Stimulated activated CD4-positive, alpha-beta T cell treated with anti-CD3 and anti-CD28 coated beads, TNF-alpha, amount 100 ng/mL, for 48 hours (primary cell): ENCODE measurements around the gene AEBP1.

Experiments used
- DNase-seq, 3 donors: peaks; one replicate each; pipeline ENCODE4 v3.0.0-alpha.2; 2020; ENCODE audit warnings: low read depth in 3 of 3

AEBP1 gene

DNA sequence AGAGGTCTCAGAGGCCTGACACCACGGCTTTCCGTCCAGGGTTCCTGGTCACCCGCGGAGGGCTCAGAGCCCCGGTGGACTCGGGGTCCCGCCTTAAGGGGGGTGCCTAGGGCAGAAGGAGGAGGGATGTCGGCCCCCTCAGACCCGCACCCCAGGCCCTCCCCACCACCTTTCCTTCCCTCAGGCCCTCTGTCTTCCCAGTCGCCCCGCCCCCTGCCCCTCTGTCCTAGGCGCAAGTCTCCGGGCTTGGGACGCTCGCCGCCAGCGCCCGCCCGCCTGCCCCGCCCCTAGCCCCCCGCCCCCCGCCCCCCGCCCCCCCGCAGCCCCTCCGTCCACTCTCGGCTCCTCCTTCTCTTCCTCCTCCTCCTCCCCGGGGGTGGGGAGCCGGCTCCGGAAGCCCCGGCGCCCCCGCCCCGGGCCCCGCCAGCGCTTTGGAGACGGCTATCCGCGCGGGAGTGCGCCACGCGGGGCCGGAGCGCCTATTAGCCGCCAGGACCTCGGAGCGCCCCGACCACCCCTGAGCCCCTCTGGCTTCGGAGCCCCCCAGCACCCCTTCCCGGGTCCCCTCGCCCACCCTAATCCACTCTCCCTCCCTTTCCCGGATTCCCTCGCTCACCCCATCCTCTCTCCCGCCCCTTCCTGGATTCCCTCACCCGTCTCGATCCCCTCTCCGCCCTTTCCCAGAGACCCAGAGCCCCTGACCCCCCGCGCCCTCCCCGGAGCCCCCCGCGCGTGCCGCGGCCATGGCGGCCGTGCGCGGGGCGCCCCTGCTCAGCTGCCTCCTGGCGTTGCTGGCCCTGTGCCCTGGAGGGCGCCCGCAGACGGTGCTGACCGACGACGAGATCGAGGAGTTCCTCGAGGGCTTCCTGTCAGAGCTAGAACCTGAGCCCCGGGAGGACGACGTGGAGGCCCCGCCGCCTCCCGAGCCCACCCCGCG, at the start of gene AEBP1:
Gene AEBP1, plus strand, starts transcription at position 423 of the 937 bp plus-strand sequence. Its CDS starts 321 bp downstream, at position 744.
- no peak for DNase-seq

DNA sequence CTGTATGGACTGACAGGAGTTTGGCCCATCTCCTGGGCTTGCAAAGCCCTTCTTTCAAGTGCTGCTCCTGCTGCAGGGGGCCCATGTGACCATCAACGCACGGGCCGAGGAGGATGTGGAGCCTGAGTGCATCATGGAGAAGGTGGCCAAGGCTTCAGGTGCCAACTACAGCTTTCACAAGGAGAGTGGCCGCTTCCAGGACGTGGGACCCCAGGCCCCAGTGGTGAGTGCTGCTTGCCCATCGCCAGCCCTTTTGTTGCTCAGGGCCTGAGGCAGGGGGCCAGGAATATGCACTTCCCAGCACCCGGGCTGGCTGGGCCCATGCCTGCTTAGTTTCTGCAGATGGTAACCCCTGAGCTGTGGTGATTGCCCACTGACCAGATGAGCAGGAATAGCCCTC, 47.5 kb upstream of the AEBP1 start:
- DNase-seq, result no peak

DNA sequence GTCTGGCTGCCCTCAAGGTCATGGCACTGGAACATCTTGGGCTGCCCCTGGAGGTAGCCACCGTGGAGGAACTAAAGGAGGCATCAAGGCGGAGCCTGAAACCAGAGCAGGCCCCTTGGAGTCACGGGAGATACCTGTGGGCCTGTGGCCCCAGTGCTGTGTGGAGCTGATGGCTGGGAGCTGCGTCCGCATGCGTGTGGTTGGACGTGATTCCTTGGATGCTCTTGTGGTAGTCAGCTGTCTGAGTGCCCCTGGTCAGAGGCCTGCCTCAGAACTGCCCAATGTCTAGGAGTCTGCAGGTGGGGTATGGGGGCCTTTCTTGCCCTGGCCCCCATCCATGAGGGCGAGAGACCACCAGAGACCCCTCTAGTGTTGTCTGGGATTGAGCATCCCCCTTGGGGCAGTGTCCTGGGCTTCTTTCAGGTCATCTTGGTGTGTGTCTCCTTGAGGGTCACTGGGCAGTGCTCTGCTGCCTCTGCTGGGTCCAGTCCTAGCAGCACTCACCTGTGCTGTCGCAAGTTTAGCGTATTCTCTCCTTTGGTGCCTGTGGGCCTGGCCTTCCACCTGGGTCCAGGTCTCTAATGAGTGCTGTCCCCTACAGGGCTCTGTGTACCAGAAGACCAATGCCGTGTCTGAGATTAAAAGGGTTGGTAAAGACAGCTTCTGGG, 46.8 kb upstream of the AEBP1 start:
- no peak for DNase-seq

DNA sequence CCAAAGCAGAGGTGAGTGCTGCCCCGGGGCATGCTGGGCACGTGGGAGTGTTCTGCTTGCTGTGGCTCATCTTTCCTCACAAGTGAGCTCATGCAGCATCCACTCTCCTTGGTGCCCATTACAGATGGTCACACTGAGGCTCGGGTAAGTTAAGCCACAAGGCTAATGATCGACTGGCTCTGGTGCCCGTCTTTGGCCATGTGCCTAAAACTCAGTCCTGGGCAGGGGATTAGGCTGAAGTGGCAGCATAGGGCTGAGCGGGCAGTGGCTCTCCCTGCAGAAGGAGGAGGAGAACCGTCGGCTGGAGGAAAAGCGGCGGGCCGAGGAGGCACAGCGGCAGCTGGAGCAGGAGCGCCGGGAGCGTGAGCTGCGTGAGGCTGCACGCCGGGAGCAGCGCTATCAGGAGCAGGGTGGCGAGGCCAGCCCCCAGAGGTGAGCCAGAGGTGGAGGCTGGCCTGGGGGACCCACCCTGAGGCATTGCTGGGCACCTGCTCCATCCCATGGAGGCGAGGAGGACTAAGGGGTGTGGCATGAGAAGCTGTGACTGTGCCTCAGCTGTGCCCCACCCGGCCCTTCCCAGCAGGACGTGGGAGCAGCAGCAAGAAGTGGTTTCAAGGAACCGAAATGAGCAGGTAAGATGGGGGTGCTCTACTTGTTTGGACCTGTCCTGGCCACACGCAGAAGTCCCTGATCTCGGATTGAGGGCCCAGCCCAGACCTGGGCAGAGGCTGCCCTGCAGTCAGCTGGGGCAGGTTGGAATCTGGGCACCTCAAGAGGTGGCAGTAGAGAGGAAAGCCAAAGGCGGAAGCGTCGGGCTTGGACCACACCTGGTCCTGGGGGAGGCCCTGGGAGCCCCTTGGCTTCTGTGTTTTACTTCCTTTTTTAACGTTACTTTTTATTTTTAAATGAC, 46.0 kb upstream of the AEBP1 start:
- no peak for DNase-seq

DNA sequence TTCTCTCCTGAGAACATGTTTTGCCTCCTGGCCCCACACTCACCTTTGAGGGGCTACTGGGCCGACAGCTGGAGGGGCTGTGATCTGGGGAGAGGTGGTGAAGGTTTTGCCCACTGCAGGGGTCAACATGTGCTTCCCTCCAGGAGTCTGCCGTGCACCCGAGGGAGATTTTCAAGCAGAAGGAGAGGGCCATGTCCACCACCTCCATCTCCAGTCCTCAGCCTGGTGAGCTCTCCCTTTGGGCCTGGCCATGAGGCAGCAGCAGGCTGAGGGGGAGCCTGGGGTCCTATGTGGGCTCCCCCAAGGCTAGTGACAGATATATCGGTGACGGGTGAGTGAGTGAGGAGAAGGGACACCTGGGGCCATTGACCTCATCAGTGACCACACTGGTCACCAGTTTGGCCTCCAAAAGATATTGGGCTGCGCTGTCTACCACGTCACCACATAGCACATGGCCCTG, 45.4 kb upstream of the AEBP1 start:
- DNase-seq, result no peak

DNA sequence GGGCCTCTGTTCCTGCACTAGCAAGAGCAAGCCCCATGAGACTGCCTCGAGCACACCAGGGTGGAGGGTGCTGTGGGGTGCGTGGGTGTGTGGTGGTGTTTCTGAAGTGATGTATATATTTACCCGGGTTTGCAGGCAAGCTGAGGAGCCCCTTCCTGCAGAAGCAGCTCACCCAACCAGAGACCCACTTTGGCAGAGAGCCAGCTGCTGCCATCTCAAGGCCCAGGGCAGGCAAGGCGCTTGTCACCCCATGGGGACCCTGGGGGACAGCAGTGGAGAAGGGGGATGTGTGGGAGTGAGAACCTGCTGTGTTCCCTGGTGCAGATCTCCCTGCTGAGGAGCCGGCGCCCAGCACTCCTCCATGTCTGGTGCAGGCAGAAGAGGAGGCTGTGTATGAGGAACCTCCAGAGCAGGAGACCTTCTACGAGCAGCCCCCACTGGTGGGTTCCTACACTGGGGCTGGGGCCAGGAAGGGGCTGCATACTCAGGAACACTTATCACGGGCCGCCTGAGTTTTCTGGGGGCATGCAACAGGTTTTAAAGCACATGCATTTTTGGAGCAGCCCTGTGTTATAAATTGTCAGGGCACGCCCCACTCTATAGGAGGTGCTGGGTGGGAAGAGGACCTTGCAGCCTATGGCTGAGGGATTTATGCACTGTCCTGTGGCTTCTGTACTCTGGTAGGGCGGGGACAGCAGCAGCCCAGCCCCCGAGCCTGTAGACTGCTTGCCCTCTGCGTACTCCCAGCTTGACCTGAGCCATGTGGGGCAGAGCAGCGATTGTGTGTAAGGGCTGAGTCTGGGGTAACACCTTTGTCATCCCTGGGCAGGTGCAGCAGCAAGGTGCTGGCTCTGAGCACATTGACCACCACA, 44.7 kb upstream of the AEBP1 start:
- no peak for DNase-seq

DNA sequence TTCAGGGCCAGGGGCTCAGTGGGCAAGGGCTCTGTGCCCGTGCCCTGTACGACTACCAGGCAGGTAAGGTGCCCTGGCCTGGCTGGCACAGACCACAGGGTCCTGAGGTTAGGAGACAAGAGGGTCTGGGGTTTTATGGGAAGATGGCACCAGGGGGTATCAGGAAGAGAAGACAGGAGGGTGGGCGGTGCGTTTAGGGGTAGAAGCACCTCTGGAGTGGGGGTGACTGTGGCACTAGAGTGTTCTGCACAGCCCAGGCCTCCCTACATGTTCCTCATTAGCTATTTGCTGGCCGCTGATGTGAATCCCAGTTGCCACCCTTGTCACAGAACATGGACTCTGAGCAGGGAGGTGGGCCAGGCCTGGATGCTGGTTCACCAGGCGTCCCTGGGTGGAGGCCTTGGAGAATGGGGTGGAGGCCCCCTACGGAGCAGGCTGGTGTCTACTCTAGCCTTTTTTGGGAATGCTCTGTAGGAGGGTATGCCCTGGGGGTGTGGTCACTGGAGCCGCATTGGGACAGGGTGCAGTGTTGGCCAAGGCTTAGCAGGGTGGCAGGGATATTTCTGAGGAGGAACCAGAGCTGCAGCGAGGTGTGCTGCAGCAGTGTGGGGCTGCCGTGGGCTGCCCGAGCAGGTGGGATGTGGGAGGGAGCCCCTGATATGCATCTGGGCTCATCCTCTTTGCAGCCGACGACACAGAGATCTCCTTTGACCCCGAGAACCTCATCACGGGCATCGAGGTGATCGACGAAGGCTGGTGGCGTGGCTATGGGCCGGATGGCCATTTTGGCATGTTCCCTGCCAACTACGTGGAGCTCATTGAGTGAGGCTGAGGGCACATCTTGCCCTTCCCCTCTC, 43.8 kb upstream of the AEBP1 start:
- no peak for DNase-seq

DNA sequence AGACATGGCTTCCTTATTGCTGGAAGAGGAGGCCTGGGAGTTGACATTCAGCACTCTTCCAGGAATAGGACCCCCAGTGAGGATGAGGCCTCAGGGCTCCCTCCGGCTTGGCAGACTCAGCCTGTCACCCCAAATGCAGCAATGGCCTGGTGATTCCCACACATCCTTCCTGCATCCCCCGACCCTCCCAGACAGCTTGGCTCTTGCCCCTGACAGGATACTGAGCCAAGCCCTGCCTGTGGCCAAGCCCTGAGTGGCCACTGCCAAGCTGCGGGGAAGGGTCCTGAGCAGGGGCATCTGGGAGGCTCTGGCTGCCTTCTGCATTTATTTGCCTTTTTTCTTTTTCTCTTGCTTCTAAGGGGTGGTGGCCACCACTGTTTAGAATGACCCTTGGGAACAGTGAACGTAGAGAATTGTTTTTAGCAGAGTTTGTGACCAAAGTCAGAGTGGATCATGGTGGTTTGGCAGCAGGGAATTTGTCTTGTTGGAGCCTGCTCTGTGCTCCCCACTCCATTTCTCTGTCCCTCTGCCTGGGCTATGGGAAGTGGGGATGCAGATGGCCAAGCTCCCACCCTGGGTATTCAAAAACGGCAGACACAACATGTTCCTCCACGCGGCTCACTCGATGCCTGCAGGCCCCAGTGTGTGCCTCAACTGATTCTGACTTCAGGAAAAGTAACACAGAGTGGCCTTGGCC, 43.0 kb upstream of the AEBP1 start:
- no peak for DNase-seq

DNA sequence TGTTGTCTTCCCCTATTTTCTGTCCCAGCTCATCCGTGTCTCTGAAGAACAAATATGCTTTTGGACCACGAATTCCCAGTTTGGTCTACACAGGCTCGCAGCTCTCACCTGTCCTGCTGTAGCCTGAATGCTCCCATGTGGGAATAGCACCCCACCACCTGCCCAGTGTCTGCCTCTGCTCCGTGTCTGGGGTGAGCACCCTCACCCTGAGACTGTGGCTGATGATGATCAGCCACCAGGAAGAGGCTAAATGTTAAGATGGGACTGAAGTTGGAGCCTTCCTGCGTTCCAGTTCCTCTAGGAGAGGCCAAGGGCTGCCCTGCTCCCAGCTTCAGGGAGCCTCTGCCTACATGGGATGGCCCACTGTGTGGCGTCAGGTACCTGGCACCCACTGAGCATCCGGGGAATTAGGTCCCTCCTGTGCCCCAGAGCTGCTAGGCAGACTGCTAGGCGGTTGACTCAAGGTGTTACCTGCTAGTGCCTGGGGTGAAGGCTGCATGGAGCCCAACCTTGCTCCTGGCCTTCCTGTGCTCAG, 42.4 kb upstream of the AEBP1 start:
- no peak for DNase-seq

DNA sequence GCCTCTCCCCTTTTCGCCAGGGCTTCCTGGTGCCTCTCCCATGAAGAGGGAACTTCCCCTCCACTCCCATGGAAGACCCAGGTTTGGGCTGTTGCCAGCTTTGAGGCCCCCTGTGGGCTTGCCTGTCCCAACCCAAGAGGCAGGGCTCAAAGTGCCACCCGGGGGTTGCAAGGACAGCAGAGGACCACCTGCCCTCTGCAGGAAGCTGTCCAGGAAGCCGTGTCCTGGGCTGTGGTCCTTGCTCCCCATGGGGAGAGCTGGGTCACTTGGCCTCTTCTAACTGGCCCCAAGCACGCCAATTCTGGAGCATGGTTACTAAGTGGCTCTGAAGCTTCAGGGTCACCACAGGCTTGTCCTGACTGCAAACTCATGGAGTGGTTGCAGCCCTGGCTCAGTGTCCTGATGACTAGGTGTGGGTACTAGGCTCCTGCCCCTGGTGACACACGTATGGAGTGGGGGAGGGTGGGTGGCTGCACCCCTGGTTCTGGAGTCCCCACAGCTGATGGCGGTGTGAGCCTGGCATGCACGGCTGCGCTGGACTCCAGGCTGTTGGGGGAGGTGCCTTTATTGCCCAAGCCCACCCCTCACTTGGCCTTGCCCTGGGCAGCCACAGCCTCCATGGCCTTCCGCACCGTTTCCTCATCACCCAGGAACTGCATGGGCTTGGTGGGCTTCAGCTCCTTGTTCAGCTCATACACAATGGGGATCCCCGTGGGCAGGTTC, 41.8 kb upstream of the AEBP1 start:
- no peak for DNase-seq

DNA sequence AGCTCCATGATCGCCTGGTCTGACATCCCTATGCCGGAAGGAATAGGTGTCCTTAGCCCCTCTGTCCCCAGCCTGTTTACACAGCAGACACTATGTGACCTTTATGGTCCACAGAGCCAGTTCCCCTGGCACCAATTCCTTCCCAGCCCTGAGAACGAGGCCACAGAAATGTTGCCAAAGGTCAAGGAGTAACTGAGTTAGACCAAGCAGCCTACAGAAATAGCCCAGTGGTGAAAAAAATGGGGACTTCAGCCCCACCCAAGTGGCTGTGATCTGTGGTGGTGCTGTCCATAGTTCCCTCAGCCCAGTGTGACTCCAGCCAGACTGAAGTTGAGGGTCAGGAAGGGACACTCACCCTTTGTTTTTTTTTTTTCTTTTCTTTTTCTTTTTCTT, 41.2 kb upstream of the AEBP1 start:
- DNase-seq, result no peak

DNA sequence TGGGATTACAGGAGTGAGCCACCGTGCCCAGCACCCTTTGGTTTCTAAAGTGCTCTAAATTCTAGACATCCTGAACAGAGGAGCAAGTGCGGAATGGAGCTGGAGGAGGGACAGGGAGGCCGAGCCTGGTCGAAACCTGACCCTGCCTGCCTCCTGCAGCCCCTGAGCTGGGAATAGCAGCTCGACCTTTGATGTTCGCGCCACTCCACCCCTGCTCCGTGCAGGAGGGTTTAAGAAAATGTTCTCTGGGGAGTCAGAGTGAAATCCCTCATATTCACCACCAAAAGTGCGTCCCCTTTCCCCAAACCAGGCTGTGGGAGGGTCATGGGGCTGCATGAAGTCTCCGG, 40.6 kb upstream of the AEBP1 start:
- DNase-seq, result no peak

DNA sequence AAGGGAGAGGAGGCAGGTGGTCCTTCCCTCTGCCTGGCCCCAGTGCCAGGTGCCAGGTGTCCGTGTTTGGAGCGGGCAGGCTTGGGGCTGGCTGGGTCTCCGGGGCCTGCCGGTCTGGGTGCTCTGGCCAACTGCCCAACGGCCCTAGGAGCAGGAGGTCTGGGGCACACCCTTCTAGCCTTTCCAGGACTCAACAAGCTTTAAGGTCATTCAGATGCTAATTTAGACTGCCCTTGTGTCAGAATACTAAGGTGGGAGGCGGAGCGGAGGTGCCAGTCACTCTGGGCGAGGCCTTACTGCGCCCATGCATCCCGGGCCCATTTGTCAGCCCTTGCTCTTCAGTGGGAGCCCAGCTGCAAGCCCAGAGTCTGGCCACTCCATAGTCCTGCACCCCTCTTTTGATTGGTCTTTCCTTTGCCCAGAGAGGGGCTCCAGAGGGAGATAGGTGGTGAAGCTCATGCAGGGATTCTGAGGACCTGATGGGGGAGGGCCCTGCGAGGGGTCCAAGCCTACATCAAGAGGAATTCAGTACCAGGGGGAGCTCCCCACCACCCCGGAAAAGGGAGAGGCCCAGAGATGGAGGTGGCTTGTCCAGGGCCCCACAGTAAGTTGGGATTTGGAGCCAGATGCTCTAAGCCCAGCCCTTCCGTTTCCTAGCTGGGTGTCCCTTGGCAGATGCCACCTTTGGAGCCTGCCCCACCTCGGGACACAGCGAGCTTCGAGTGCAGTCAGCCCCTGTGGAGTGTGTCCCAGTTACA, 40.1 kb upstream of the AEBP1 start:
- no peak for DNase-seq

DNA sequence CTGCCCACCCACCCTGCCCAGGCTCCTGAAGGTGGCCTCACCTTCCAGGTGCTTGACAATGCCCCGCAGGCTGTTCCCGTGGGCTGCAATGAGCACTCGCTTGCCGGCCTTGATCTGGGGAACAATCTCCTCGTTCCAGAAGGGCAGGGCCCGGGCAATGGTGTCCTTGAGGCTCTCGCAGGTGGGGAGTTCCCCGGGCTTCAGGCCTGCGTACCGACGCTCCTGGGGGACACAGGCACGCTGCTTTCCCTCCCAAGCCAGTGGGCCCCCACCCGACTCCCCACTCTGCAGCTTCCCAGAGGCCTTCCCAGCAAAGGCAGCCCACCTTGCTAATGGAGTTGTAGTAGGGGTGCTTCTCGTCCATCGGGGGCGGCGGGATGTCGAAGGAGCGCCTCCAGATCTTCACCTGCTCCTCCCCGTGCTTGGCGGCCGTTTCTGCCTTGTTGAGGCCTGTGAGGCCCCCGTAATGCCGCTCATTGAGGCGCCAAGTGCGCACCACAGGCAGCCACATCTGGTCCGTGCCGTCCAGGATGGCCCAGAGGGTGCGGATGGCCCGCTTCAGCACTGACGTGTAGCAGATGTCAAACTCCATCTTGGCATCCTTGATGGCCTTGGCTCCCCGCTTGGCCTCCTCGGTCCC, 39.2 kb upstream of the AEBP1 start:
- DNase-seq, result no peak

DNA sequence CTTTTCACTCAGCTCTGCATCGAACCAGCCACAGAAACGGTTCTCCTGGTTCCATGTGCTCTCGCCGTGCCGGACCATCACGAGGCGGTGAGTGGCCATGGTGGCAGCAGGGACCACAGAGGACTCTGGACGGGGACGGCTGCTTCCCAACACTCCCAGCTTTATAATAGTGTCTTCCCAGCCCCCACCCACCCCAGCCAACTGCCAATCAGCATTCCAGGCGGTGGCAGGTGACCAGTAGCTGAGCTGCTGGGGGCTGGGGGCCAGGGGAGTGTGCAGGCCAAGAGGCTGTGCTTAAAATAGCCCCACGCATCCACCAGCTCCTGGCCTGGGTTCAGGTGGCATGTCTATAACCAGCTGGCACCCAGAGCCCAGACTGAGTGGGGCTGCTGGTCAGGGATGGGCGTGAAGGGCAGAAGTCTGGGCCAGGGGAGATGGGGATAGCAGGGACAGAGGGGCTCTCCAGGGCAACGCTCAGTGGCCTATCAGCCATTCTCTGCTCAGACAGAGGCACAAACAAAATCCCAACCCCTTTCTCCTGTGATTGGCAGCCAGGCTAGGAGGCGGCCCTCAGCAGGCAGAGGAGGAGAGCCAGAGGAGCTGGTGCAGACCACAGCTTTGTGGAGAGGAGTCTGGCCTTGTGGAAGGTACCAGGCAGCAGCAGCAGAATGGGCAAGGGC, 38.6 kb upstream of the AEBP1 start, which contains the start of gene PGAM2:
Gene PGAM2, minus strand, starts transcription at position 137 of the 680 bp plus-strand sequence. Its CDS starts 38 bp downstream, at position 99.
- DNase-seq, result no peak

DNA sequence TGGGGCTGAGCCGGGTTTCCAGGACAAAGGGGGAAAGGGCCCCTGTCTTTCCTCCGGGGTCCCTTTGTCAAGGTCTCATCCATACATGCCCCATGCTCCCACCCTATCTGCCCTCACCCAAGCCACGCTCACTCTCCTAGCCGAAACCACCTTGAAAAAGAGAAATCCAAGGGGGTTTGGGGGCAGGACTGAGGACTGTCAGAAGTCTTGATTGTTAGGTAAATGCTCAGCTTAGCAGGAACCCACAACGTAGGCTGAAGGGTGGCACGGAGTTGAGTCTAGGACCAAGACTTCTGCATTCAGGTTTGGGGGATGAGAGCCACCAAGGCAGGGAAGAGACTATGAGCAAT, 38.1 kb upstream of the AEBP1 start:
- no peak for DNase-seq
